ENCODE measurements around the gene EVPL. TPM values are rescaled to one million over a fixed set of nuclear protein-coding genes. Genes with fewer than 3 reads are reported as not detected.

The EVPL gene
- total RNA-seq, 1 experiment from 2014 or later = 36.4 TPM

DNA sequence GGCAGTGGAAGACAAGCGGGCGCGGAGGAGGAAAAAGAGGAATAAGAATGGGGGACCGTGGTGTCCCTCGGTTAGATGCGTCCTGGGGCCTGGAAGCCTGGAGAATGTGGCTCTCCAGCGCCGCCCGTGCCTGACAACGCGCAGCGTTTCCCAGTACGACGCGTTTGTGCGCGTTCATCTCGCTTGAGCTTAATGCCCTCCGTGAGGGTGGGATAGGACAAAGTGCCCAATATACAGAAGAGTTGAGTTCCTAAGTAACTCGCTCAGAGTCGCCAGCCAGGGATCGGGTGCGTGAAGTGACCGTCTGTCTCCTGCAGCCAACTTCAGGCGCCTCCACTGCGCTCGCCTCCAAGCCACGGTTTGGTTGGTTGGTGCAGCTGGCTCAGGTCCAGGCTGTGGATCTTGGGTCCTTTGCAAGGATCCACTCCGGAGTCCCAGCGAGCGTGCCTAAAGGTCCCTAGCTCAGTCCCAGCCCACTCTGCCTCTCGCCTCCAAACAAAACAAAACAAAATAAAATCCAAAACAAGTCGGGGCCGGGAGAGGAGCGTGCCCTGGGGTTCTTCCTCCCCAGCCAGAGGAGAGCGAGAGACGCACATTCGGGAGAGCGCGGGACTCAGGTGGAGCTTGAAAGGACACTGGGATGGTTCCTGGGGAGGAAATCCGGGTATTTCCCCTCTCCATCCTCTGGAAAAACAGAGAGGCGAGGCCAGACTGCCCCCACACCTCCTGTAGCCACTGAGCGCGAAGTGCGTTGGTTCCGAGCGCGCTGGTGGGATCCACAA lies 48.4 kb upstream of the EVPL start:
- H3K27ac ChIP-seq (ENCODE audit: low read length) = no peak overlapping the region
- in situ Hi-C loops (cut with HindIII; ENCODE audit: low pct_unique_long_range_greater_than_20kb, low sequenced_read_pairs) = no loop called here
- TF ChIP-seq, protein P1, sequence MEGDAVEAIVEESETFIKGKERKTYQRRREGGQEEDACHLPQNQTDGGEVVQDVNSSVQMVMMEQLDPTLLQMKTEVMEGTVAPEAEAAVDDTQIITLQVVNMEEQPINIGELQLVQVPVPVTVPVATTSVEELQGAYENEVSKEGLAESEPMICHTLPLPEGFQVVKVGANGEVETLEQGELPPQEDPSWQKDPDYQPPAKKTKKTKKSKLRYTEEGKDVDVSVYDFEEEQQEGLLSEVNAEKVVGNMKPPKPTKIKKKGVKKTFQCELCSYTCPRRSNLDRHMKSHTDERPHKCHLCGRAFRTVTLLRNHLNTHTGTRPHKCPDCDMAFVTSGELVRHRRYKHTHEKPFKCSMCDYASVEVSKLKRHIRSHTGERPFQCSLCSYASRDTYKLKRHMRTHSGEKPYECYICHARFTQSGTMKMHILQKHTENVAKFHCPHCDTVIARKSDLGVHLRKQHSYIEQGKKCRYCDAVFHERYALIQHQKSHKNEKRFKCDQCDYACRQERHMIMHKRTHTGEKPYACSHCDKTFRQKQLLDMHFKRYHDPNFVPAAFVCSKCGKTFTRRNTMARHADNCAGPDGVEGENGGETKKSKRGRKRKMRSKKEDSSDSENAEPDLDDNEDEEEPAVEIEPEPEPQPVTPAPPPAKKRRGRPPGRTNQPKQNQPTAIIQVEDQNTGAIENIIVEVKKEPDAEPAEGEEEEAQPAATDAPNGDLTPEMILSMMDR (IDR thresholded peaks at IDR 0.05) = no peak
- TF ChIP-seq SIN3A (IDR thresholded peaks at IDR 0.05; ENCODE audit: borderline replicate concordance, insufficient read depth, low read depth, low read length) = no peak
- TF ChIP-seq, protein P2, sequence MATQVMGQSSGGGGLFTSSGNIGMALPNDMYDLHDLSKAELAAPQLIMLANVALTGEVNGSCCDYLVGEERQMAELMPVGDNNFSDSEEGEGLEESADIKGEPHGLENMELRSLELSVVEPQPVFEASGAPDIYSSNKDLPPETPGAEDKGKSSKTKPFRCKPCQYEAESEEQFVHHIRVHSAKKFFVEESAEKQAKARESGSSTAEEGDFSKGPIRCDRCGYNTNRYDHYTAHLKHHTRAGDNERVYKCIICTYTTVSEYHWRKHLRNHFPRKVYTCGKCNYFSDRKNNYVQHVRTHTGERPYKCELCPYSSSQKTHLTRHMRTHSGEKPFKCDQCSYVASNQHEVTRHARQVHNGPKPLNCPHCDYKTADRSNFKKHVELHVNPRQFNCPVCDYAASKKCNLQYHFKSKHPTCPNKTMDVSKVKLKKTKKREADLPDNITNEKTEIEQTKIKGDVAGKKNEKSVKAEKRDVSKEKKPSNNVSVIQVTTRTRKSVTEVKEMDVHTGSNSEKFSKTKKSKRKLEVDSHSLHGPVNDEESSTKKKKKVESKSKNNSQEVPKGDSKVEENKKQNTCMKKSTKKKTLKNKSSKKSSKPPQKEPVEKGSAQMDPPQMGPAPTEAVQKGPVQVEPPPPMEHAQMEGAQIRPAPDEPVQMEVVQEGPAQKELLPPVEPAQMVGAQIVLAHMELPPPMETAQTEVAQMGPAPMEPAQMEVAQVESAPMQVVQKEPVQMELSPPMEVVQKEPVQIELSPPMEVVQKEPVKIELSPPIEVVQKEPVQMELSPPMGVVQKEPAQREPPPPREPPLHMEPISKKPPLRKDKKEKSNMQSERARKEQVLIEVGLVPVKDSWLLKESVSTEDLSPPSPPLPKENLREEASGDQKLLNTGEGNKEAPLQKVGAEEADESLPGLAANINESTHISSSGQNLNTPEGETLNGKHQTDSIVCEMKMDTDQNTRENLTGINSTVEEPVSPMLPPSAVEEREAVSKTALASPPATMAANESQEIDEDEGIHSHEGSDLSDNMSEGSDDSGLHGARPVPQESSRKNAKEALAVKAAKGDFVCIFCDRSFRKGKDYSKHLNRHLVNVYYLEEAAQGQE (IDR thresholded peaks at IDR 0.05; ENCODE audit: insufficient read depth in 1 of 2, low read depth in 2 of 2, low read length in 1 of 2) = no peak
- no peak for TF ChIP-seq POLR2AphosphoS5 (IDR thresholded peaks at IDR 0.05; ENCODE audit: low read depth, low read length)
- TF ChIP-seq TCF7L2 (IDR thresholded peaks at IDR 0.05; ENCODE audit: low read depth, low read length) = no peak
- no peaks in the 10 kb centered on the region for H3K9me3 ChIP-seq (ENCODE audit: control insufficient read depth, insufficient read depth, low read depth, low read length)
- H3K4me1 ChIP-seq (ENCODE audit: control insufficient read depth, insufficient read depth, low read length) = peaks cover 12% of the 10 kb centered on the region
- intact Hi-C loops (cut with micrococcal nuclease; ENCODE audit: unreplicated experiment) = no loop called here
- no TSS peak for BruUV-seq (replicated peaks)
- POLR2A ChIA-PET = no interaction called here
- peaks cover 7% of the 10 kb centered on the region; the same call in 1 of the 2 replicates for H3K36me3 ChIP-seq (ENCODE audit: control insufficient read depth, insufficient read depth, low read length)
- DNase-seq (ENCODE audit: low read depth, low spot score) (no peak), ATAC-seq (no peak)
- H3K27me3 ChIP-seq (ENCODE audit: control insufficient read depth, insufficient read depth, low read length) = no peaks in the 10 kb centered on the region
- CTCF ChIA-PET = interaction anchor here (0.8 kb wide), 1 partner anchor 104 kb away, joined by 3 read pairs; no protein-coding TSS in a partner anchor
- no peak overlapping the region for H3K4me3 ChIP-seq (ENCODE audit: low read depth in 2 of 2, low read length in 2 of 2)

DNA sequence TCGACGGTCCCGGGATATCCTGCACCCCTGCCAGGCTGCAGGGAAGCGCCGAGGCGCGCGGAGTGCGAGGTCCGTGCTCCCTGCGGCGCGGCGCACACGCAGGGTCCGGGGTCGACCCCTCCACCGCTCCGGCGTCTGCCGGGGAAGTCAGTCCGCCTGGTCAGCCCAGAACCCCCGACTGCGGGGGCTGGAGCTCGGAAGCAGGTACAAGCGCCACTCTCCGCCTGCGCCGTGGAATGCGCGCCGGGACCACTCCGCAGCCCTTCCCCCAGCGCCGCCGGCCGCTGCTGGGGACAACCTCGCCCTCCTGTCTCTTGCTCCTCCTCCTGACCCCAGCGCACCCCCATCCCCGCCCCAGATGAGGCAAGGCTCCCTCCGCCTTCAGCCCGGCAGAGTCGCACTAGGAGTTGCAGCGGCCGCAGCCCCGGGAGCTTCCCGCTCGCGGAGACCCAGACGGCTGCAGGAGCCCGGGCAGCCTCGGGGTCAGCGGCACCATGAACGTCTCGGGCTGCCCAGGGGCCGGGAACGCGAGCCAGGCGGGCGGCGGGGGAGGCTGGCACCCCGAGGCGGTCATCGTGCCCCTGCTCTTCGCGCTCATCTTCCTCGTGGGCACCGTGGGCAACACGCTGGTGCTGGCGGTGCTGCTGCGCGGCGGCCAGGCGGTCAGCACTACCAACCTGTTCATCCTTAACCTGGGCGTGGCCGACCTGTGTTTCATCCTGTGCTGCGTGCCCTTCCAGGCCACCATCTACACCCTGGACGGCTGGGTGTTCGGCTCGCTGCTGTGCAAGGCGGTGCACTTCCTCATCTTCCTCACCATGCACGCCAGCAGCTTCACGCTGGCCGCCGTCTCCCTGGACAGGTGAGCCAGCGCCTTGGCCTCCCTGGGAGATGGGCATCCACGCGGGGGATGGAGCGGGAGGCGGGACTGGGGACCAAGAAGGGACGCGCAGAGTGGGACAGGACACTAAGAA lies 47.6 kb upstream of the EVPL start, which contains the start of gene GALR2:
Gene GALR2, plus strand, starts transcription at position 392 of the 974 bp plus-strand sequence. Its CDS starts 103 bp downstream, at position 495.
- no peak for DNase-seq (ENCODE audit: low read depth, low spot score)
- BruUV-seq (replicated peaks) = no TSS peak
- Histone ChIP-seq H3K9me3 (ENCODE audit: control insufficient read depth, insufficient read depth, low read depth, low read length) (no peaks in the 10 kb centered on the region), H3K36me3 (ENCODE audit: control insufficient read depth, insufficient read depth, low read length) (peaks cover 7% of the 10 kb centered on the region; the same call in 1 of the 2 replicates), H3K4me1 (ENCODE audit: control insufficient read depth, insufficient read depth, low read length) (peaks cover 7% of the 10 kb centered on the region), H3K4me3 (ENCODE audit: low read depth in 2 of 2, low read length in 2 of 2) (peak within 1 kb of the TSS in 1 of 2 experiments; percentile 14; a peak in 3 of 4 replicates), H3K27me3 (ENCODE audit: control insufficient read depth, insufficient read depth, low read length) (no peaks in the 10 kb centered on the region), H3K27ac (ENCODE audit: low read length) (no peak within 1 kb of the TSS)
- ATAC-seq = no peak
- in situ Hi-C loops (cut with HindIII; ENCODE audit: low pct_unique_long_range_greater_than_20kb, low sequenced_read_pairs) (loop anchor here (25.0 kb wide), 1 partner anchor 137 kb away; the partner anchor contains the start of gene FBF1), intact Hi-C loops (cut with micrococcal nuclease; ENCODE audit: unreplicated experiment) (no loop called here)
- POLR2A ChIA-PET = no interaction called here
- CTCF ChIA-PET = no interaction called here
- TF ChIP-seq TCF7L2 (IDR thresholded peaks at IDR 0.05; ENCODE audit: low read depth, low read length) (no peak), POLR2AphosphoS5 (IDR thresholded peaks at IDR 0.05; ENCODE audit: low read depth, low read length) (no peak)
- TF ChIP-seq, protein P1 (IDR thresholded peaks at IDR 0.05) = no peak
